Fibroblast of the aortic adventitia (primary cell): ENCODE measurements around the gene MRTFB. TPM values are rescaled to one million over a fixed set of nuclear protein-coding genes. Genes with fewer than 3 reads are reported as not detected.

Source experiments
- DNase-seq: peaks from one replicate; pipeline ENCODE4 v3.0.0-alpha.2; 2010; ENCODE audit warnings: low read depth
- H3K4me3 ChIP-seq: 2 replicates; pipeline ENCODE4 v1.5.1; 2011; ENCODE audit warnings: low read depth, mild to moderate bottlenecking, control low read depth, low read length, moderate library complexity
- total RNA-seq: library from RNA; depleted of rRNA; stranded (reverse); fragments of >200 nt; gene quantifications from 2 replicates; pipeline ENCODE4 v1.2.3, GENCODE V29; 2012; ENCODE audit warnings: low replicate concordance
- TF ChIP-seq, protein P1 (sequence below): IDR thresholded peaks from 2 replicates; pipeline ENCODE4 v1.5.1; 2011; ENCODE audit warnings: mild to moderate bottlenecking, low read length, control low read depth, inconsistent platforms; ENCODE audit not compliant: insufficient read depth

The MRTFB gene
- total RNA-seq, 1 donor: 13.2 TPM

DNA sequence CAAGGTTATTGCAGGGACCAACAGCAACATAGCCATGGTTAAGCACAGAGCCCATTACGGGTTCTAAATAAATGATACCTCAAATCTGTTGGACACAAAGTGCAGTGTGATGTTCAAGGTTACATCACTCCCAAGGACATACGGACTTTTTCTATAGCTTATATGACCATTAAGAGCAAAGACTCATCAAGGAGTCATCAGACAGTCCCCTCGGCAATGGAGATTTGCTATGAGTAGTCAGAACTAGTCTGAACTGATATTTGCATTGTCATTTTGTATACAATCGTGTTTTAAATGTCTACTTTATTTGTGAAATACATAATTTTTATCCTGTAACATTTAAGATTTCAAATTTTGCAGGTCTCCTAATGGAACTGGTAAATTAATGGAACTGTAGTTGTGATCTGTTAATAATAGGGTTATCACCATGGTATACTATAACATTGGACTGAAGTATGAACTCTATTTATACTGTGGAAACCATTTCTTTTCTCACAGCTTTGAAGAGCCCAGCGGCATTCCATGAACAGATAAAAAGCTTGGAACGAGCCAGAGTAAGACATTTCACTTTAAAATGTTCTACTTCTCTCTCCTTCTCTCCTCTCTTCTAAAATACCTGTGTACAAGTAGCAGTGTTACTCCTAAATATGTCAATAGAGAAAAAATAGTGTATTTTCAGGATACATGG, 140.9 kb downstream of the MRTFB start:
- H3K4me3 ChIP-seq: no peak overlapping the region
- TF ChIP-seq, protein P1, sequence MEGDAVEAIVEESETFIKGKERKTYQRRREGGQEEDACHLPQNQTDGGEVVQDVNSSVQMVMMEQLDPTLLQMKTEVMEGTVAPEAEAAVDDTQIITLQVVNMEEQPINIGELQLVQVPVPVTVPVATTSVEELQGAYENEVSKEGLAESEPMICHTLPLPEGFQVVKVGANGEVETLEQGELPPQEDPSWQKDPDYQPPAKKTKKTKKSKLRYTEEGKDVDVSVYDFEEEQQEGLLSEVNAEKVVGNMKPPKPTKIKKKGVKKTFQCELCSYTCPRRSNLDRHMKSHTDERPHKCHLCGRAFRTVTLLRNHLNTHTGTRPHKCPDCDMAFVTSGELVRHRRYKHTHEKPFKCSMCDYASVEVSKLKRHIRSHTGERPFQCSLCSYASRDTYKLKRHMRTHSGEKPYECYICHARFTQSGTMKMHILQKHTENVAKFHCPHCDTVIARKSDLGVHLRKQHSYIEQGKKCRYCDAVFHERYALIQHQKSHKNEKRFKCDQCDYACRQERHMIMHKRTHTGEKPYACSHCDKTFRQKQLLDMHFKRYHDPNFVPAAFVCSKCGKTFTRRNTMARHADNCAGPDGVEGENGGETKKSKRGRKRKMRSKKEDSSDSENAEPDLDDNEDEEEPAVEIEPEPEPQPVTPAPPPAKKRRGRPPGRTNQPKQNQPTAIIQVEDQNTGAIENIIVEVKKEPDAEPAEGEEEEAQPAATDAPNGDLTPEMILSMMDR: no peak
- no peak for DNase-seq

DNA sequence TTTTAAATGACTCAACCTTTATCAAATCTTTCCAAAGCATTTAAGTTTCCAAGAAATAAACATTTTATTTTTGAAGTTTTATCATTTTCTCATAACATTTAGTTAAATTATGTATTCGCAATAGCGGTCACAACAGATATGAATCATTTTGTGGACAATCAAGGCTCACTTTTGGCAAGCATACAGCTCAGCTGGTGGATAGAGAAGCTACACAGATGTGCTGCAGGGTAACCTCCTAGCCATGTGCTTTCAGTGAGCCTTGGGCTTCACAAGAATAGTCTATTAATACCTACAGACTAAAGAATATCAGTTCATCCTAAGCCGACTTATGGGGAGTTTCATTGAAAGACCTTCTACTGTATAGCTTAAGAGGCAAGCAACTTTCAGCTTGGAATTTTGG, 144.8 kb downstream of the MRTFB start:
- DNase-seq: no peak
- TF ChIP-seq, protein P1: no peak
- H3K4me3 ChIP-seq: no peak overlapping the region

DNA sequence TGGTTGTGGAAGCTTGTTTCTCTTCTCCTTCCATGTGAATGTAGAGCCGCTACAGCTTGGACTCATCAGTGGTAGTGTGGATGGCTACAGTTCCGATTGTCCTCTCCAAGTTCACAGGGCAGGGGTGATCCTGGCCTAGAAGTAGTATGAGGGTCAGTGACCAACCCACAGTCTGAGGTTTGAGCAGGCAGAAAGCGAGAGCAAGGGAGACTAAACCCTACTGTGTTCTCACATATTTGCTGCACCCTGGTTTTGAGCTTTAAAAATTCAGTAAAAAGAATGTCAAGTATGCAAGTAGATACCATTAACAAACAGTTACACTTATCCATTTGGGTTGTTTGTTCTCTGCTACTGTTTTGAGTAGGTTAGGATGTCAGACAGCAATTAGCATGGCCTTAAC, 148.9 kb downstream of the MRTFB start:
- no peak overlapping the region for H3K4me3 ChIP-seq
- DNase-seq: no peak

DNA sequence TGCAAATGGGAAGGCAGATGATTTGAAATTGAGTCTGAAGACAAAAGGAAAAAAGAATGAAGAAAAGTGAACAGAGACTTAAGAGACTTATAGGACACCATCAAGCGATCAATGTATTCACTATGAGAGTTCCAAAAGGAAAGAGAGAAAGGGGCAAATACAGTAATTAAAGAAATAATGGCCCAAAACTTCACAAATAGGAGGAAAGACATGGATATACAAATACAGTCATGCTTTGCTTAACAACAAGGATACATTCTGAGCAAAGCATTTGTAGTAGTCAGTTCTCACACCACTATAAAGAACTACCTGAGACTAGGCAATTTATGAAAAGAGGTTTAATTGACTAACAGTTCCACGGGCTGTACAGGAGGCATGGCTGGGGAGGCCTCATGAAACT, 152.5 kb downstream of the MRTFB start:
- no peak for DNase-seq
- TF ChIP-seq, protein P1: no peak
- H3K4me3 ChIP-seq: no peak overlapping the region

More for the DNA sequence above, 148.9 kb downstream of the MRTFB start:
- TF ChIP-seq, protein P1: no peak

DNA sequence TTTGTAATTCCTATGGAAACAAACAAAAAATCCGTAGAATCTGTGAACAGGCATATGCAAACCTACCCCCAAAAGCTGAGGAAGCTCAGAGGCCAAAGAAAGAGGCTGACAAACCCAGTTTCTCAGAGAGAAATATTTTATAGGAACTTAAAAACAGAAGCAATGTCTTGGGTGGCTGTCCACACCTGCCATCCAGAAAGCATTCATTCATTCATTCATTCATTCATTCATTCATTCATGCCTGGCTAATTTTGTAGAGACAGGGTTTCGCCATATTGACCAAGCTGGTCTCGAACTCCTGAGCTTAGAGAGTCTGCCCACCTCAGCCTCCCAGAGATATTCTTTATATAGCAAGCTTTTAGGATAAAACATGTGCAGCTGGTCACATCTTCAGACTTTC, 154.3 kb downstream of the MRTFB start:
- TF ChIP-seq, protein P1: no peak
- DNase-seq: no peak
- H3K4me3 ChIP-seq: no peak overlapping the region

DNA sequence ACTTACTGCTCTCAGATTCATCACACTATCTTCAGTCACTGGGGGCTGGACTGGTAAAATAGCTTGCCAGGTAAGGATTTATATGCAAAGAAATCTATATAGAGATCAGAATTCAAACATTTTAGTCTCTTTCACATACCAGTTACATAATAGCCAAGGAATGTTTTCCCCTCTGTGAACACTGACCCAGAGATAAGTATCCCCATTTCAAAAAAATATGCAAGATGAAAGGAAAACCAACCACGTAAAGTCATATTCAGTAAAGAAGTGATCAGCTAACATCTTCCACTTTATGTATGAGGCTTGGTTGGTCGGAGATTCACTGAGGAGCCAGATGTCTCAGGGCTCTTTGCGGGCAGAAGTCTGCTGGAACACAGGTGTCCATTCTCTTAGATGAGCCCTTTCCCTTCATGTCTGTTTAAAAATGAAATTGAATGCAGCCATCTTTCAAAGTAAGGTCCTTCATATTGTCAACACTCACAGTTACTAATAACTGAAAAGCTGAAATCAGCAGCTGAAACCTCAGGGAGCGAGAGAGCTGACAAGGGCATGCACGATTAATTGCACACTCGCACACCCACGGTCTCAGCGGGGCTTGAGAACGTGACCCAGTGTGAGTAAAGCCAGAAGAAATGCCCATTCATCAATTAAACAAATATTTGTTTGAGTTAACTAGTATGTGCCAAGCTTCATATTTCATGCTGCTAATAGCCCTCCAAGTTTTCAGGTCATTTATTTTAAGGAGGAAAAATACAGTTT, 161.2 kb downstream of the MRTFB start:
- no peak overlapping the region for H3K4me3 ChIP-seq
- peak; percentile 35 for DNase-seq
- TF ChIP-seq, protein P1: no peak

DNA sequence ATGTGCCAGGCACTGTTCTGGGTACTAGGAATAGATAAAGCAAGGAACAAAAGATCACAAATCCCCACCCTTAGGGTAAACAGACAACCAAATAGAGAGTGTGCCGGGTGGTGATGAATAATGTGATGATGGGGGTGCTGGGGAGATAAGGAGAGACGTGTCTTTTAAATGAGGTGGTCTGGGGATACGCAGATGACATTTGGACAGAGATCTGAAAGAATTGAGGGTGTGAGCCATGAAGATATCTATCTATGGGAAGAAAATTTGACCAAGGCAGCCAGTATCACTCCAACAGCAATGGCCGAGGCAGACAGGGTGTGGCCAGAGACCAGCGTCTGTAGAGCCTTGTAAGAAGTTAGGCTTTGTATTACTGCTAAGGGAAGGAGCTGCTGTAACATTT, 165.3 kb downstream of the MRTFB start:
- no peak for DNase-seq
- TF ChIP-seq, protein P1: no peak
- H3K4me3 ChIP-seq: no peak overlapping the region
